Measurements from ENCODE around the gene TMPRSS13. TPM values are rescaled to one million over a fixed set of nuclear protein-coding genes. Genes with fewer than 3 reads are reported as not detected.

TMPRSS13 gene
- total and polyA plus RNA-seq, 2 experiments from 2014 or later, result 1.3 to 1.9 TPM

DNA sequence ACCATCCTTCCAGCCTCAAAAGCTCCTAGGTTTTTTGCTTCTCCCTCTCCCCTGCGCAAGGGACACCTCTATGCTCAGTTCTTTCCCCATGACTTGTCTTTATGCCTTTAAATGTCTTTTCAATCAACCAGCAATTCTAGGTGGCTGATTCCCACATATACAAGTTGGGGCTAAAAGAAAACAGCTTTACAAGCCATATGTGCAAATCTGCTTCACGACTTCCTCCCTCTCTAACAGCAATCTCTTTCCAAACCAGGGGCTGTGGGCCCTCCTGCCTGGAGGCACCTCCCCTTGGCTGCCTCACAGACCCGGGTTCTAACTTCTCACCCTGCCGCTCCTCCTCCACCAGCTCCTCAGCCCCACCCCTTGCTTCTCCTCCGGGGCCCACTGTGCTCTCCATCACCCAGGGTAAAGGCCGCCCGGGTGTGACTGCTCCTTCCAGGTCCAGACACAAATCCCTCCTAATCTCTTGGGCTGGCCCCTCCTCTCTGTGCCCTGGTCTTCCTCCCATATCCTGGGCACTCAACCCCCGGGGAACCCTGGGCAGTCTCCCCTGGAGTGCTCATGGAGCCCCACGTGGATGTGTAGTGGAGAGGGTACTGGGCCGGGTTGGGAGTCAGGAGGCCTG is 14.1 kb downstream of the TMPRSS13 start:
- H3K4me2 ChIP-seq, result no peak overlapping the region
- H2AFZ ChIP-seq, result no peak overlapping the region
- H3K27me3 ChIP-seq, result no peaks in the 10 kb centered on the region
- no peak for TF ChIP-seq EZH2phosphoT487 (IDR thresholded peaks at IDR 0.05; ENCODE audit: low read depth, severe bottlenecking, unreplicated experiment)
- no peak for TF ChIP-seq EZH2 (IDR thresholded peaks at IDR 0.05; ENCODE audit: borderline replicate concordance)
- 44% methylated on average over 10 of the region's 10 CpGs for WGBS (ENCODE audit: low lambda C conversion rate, missing lambda C conversion rate)
- H3K9me2 ChIP-seq (replicated peaks; ENCODE audit: insufficient read depth), result no peaks in the 10 kb centered on the region
- H3K9me3 ChIP-seq (ENCODE audit: low read depth), result no peaks in the 10 kb centered on the region
- H3K27ac ChIP-seq, result no peak overlapping the region
- H3K4me3 ChIP-seq, result no peak overlapping the region
- DNase-seq (ENCODE audit: low spot score), result peak; percentile 27
- H3K4me1 ChIP-seq (ENCODE audit: insufficient read depth), result peaks cover 10% of the 10 kb centered on the region
- H3K79me2 ChIP-seq, result no peaks in the 10 kb centered on the region
- H3K36me3 ChIP-seq (replicated peaks; ENCODE audit: insufficient read depth, low read depth), result no peaks in the 10 kb centered on the region
- H4K20me1 ChIP-seq (ENCODE audit: insufficient read depth, poor library complexity, severe bottlenecking), result no peaks in the 10 kb centered on the region

DNA sequence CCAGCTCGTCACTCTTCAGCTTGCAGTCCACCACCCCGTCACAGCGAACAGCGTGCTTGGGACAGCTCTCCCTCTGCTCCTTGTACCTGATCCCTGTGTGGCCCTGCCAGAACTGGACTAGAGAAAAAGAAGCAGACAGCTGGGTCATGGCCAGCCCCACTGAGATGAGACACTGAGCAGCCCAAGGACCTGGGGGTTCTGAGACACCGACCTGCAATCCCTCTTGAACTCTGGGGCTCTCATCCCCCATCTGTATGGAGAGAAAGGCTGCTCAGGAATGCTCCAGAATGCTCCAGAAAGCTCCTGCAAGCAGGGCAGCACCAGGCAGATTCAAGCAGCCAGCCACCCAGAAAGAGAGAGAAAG is 14.8 kb downstream of the TMPRSS13 start:
- H3K27me3 ChIP-seq, result no peaks in the 10 kb centered on the region
- no peaks in the 10 kb centered on the region for H4K20me1 ChIP-seq (ENCODE audit: insufficient read depth, poor library complexity, severe bottlenecking)
- peaks cover 12% of the 10 kb centered on the region for H3K4me1 ChIP-seq (ENCODE audit: insufficient read depth)
- TF ChIP-seq EZH2phosphoT487 (IDR thresholded peaks at IDR 0.05; ENCODE audit: low read depth, severe bottlenecking, unreplicated experiment) (no peak), EZH2 (IDR thresholded peaks at IDR 0.05; ENCODE audit: borderline replicate concordance) (no peak)
- TF ChIP-seq, protein P1, sequence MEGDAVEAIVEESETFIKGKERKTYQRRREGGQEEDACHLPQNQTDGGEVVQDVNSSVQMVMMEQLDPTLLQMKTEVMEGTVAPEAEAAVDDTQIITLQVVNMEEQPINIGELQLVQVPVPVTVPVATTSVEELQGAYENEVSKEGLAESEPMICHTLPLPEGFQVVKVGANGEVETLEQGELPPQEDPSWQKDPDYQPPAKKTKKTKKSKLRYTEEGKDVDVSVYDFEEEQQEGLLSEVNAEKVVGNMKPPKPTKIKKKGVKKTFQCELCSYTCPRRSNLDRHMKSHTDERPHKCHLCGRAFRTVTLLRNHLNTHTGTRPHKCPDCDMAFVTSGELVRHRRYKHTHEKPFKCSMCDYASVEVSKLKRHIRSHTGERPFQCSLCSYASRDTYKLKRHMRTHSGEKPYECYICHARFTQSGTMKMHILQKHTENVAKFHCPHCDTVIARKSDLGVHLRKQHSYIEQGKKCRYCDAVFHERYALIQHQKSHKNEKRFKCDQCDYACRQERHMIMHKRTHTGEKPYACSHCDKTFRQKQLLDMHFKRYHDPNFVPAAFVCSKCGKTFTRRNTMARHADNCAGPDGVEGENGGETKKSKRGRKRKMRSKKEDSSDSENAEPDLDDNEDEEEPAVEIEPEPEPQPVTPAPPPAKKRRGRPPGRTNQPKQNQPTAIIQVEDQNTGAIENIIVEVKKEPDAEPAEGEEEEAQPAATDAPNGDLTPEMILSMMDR (IDR thresholded peaks at IDR 0.05; ENCODE audit: poor library complexity), result no peak
- H3K27ac ChIP-seq, result no peak overlapping the region
- H3K9me2 ChIP-seq (replicated peaks; ENCODE audit: insufficient read depth), result no peaks in the 10 kb centered on the region
- WGBS (ENCODE audit: low lambda C conversion rate, missing lambda C conversion rate), result 87% methylated on average over 5 of the region's 5 CpGs
- no peaks in the 10 kb centered on the region for H3K9me3 ChIP-seq (ENCODE audit: low read depth)
- H3K79me2 ChIP-seq, result no peaks in the 10 kb centered on the region
- DNase-seq (ENCODE audit: low spot score), result no peak
- no peak overlapping the region for H3K4me3 ChIP-seq
- H2AFZ ChIP-seq, result no peak overlapping the region
- H3K4me2 ChIP-seq, result no peak overlapping the region
- no peaks in the 10 kb centered on the region for H3K36me3 ChIP-seq (replicated peaks; ENCODE audit: insufficient read depth, low read depth)

DNA sequence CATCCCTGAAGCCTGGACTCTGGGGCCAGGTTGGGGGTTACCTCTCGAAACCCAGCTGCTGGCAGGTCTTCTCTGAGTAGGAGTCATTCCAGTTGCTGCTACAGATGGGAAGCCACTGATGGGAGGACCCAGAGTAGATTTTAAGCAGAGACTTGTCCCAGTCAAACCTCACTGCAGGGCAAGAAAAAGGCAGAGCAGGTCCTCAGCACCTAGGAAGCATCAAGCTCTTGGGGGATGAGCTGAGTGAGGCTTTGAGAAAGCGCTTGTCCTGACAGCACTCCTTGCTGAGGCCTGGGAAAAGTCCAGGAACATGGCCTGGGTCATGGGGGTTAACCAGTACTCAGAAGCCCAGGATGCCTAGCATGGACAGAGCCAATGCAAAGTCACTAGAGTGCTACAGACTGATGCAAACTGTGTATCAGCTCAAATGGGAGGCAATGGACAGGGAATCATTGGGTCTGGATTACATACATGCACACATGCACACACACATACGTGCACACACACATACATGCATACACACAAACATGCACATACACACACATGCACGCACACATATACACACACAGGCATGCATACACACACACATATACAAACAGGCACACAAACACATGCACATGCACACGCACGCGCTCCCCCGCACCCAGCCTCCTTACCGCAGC is 15.3 kb downstream of the TMPRSS13 start:
- TF ChIP-seq EZH2 (IDR thresholded peaks at IDR 0.05; ENCODE audit: borderline replicate concordance) (no peak), EZH2phosphoT487 (IDR thresholded peaks at IDR 0.05; ENCODE audit: low read depth, severe bottlenecking, unreplicated experiment) (no peak)
- TF ChIP-seq, protein P1 (IDR thresholded peaks at IDR 0.05; ENCODE audit: poor library complexity), result no peak
- Histone ChIP-seq H3K4me3 (no peak overlapping the region), H3K4me2 (no peak overlapping the region), H3K27ac (no peak overlapping the region), H3K9me3 (ENCODE audit: low read depth) (no peaks in the 10 kb centered on the region), H2AFZ (no peak overlapping the region), H3K9me2 (replicated peaks; ENCODE audit: insufficient read depth) (no peaks in the 10 kb centered on the region), H3K27me3 (no peaks in the 10 kb centered on the region), H3K36me3 (replicated peaks; ENCODE audit: insufficient read depth, low read depth) (no peaks in the 10 kb centered on the region), H4K20me1 (ENCODE audit: insufficient read depth, poor library complexity, severe bottlenecking) (no peaks in the 10 kb centered on the region), H3K79me2 (no peaks in the 10 kb centered on the region), H3K4me1 (ENCODE audit: insufficient read depth) (peaks cover 16% of the 10 kb centered on the region)
- DNase-seq (ENCODE audit: low spot score), result no peak
- WGBS (ENCODE audit: low lambda C conversion rate, missing lambda C conversion rate), result 97% methylated on average over 9 of the region's 9 CpGs

DNA sequence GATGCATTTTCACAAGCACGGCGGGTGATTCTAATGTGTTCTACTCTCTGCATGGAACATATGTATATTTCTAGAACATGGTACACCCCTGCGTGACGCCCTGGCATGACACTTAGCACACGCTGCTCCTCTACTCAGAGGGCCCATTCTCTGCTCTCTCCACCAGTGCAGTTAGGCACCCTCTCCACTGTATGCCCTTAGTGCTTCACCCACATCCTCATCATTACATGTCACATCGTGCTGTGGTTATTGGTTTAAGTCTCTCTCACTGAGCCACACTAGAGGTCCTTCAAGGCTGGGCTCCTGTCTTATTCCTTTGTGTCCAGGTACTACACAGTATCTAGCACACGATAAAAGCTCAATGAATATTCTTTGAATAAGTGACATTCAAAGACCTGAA is 16.7 kb downstream of the TMPRSS13 start:
- H3K36me3 ChIP-seq (replicated peaks; ENCODE audit: insufficient read depth, low read depth), result no peaks in the 10 kb centered on the region
- H3K4me3 ChIP-seq, result no peak overlapping the region
- no peaks in the 10 kb centered on the region for H3K79me2 ChIP-seq
- H4K20me1 ChIP-seq (ENCODE audit: insufficient read depth, poor library complexity, severe bottlenecking), result no peaks in the 10 kb centered on the region
- TF ChIP-seq EZH2phosphoT487 (IDR thresholded peaks at IDR 0.05; ENCODE audit: low read depth, severe bottlenecking, unreplicated experiment), result no peak
- no peak for TF ChIP-seq EZH2 (IDR thresholded peaks at IDR 0.05; ENCODE audit: borderline replicate concordance)
- TF ChIP-seq, protein P1 (IDR thresholded peaks at IDR 0.05; ENCODE audit: poor library complexity), result no peak
- no peaks in the 10 kb centered on the region for H3K9me2 ChIP-seq (replicated peaks; ENCODE audit: insufficient read depth)
- H3K27me3 ChIP-seq, result no peaks in the 10 kb centered on the region
- no peak overlapping the region for H2AFZ ChIP-seq
- H3K4me2 ChIP-seq, result no peak overlapping the region
- H3K9me3 ChIP-seq (ENCODE audit: low read depth), result no peaks in the 10 kb centered on the region
- no peak overlapping the region for H3K27ac ChIP-seq
- no peak for DNase-seq (ENCODE audit: low spot score)
- H3K4me1 ChIP-seq (ENCODE audit: insufficient read depth), result peaks cover 27% of the 10 kb centered on the region
- WGBS (ENCODE audit: low lambda C conversion rate, missing lambda C conversion rate), result 96% methylated on average over 7 of the region's 7 CpGs

Measured in hepatocyte (in vitro differentiated cells).